Measurements from ENCODE around the gene NTN3. TPM values are rescaled to one million over a fixed set of nuclear protein-coding genes. Genes with fewer than 3 reads are reported as not detected.

The NTN3 gene
- total RNA-seq, 1 donor from 2014 or later: 5.8 TPM

GRCh38 chr16:2514333-2515179, 43.5 kb downstream of the NTN3 start:
- DNase-seq: no peak

GRCh38 chr16:2515180-2515851, 44.2 kb downstream of the NTN3 start:
- no peak for DNase-seq

DNA sequence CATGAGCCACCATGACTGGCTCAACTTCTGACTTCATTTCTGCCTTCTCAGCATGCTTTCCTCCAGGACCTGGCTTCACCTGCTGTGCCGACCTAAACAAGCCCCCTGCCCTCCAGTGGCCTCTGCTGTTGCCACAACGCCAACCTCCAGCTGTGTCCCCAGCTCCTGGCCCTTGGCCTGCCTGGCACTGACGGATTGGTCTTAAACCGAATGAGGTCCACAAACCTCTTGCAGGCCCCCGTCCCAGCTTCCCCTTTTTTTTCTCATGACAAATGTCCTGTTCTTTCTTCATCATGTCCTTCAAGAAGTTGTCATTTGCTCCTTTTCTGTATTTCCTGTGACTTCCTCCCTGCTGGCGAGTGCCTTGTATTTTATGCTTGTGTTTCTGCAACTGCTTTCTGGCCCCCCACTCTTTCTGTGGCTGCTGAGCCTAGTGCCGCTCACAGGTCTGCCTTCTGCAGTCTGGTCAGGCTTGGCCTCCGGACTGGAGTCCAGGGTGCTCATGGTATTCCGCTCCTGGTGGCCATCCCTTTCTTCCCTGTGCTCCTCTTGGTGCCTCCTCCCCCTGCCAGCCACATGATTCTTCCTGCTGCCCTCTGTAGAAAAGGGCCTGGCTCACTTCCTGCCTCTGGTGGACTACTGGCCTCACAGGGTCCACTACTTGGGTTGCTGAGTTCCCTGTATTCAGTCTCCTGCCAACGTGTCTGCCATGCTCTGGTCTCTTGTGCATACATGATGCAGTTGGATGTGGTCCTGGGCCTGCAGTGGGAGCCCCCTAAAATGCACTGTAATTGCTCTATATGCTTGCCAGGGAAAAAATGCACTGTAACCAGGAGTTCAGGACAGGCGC, 45.5 kb downstream of the NTN3 start:
- DNase-seq: no peak

- DNase-seq: no peak
These were observed 47.0 kb downstream of the NTN3 start for GRCh38 chr16:2517954-2518605.

GRCh38 chr16:2518823-2519710, 48.0 kb downstream of the NTN3 start:
- DNase-seq: no peak

GRCh38 chr16:2519711-2520080, 48.6 kb downstream of the NTN3 start:
- DNase-seq: no peak

- peak; percentile 81 for DNase-seq
These were observed 49.1 kb downstream of the NTN3 start, which contains the start of gene AMDHD2 for GRCh38 chr16:2520097-2520783. AMDHD2 (plus strand) TSS chr16:2520371; CDS start chr16:2520459, 88 bp downstream.

DNA sequence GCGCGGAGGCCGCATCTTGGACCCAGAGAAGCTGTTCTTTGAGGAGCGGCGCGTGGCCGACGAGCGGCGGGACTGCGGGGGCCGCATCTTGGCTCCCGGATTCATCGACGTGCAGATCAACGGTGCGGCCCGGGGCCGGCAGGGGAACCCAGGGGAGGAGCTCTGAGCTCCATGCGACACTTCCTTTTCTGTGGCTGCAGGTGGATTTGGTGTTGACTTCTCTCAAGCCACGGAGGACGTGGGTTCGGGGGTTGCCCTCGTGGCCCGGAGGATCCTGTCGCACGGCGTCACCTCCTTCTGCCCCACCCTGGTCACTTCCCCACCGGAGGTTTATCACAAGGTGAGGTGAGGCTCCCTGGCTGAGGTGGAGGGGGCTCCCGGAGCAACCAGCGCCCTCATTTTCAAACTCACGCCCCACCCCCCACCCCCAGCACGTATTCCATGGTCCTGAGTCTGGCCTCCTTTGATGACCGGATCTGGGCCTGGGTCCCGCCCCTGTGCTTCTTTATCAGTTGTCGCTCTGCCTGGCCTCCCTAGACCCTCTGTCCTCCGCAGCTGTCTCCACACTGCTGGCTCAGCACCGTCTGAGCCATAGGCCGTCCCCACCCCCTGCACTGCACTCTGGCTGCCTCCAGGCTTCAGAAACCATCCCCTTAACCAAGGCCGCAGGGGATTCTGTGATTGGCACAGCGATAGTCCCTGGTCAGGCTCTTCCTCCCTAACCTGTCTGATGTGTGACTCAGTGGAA, 49.9 kb downstream of the NTN3 start:
- no peak for DNase-seq

Small RNAs within 50 kb of the gene (small RNA-seq; reads per million reads assigned to genes)
- gene AC093525.1 (not detected), gene MIR6768 (not detected)

Other genes starting within 250 kb of the NTN3 start
- gene E4F1, start 247.7 kb upstream of the NTN3 start, total RNA-seq: 27.3 TPM
- 1.7 TPM for gene DNASE1L2, start 234.9 kb upstream of the NTN3 start, total RNA-seq
- 8.1 TPM for gene ECI1, start 219.7 kb upstream of the NTN3 start, total RNA-seq
- gene RNPS1, start 203.2 kb upstream of the NTN3 start, total RNA-seq: 66.8 TPM
- gene ABCA3, start 130.6 kb upstream of the NTN3 start, total RNA-seq: 34.8 TPM
- gene CCNF, start 41.9 kb upstream of the NTN3 start, total RNA-seq: 10.8 TPM
- gene TEDC2, start 11.2 kb upstream of the NTN3 start, total RNA-seq: 8.4 TPM
- 22.3 TPM for gene TBC1D24, start 3.8 kb downstream of the NTN3 start, total RNA-seq
- gene ATP6V0C, start 42.7 kb downstream of the NTN3 start, total RNA-seq: 11.7 TPM
- 12.9 TPM for gene AMDHD2, start 49.1 kb downstream of the NTN3 start, total RNA-seq
- 0.16 TPM for gene CEMP1, start 60.1 kb downstream of the NTN3 start, total RNA-seq
- gene PDPK1, start 66.7 kb downstream of the NTN3 start, total RNA-seq: 30.9 TPM
- gene KCTD5, start 211.2 kb downstream of the NTN3 start, total RNA-seq: 20.9 TPM
- gene PRSS27, start 248.9 kb downstream of the NTN3 start, total RNA-seq: 1.6 TPM